Stomach (tissue), 9 donors: Measurements from ENCODE around the gene MICAL2. TPM values are rescaled to one million over a fixed set of nuclear protein-coding genes. Genes with fewer than 3 reads are reported as not detected.
A peak's percentile ranks its signal among the peaks of the same experiment; 100 is the strongest.

Experiments used
- DNase-seq, 2 donors: peaks; one replicate each; pipeline versions ENCODE4 v3.0.0 to v3.0.0-alpha.2; 2013 to 2019
- H3K27ac ChIP-seq, 5 donors: fragments of 200-600 bp in 4 of 5; sonication (generic) in 4 of 5; one replicate each; pipeline ENCODE4 v1.5.1; 2013 to 2019; ENCODE audit warnings: mild to moderate bottlenecking in 1 of 5, moderate library complexity in 1 of 5
- H3K27me3 ChIP-seq, 3 donors: fragments of 200-600 bp; sonication (generic); one replicate each; pipeline ENCODE4 v1.5.1; 2017 to 2019; ENCODE audit warnings: mixed run types in 1 of 3
- H3K36me3 ChIP-seq, 4 donors: fragments of 200-600 bp; sonication (generic); 1 replicate in 3 of 4; 2 replicates in 1 of 4; pipeline ENCODE4 v1.5.1; 2016 to 2019
- H3K4me1 ChIP-seq, 4 donors: fragments of 200-600 bp; sonication (generic); one replicate each; pipeline ENCODE4 v1.5.1; 2016 to 2019
- H3K4me3 ChIP-seq, 4 donors: fragments of 200-600 bp; sonication (generic) in 3 of 4; one replicate each; pipeline ENCODE4 v1.5.1; 2016 to 2019; ENCODE audit warnings: mild to moderate bottlenecking in 1 of 4
- H3K9me3 ChIP-seq, 4 donors: fragments of 200-600 bp; sonication (generic); one replicate each; pipeline ENCODE4 v1.5.1; 2016 to 2019
- CTCF ChIP-seq, 7 experiments: fragments of 450-650 bp in 4 of 7; fragments of 200-600 bp in 3 of 7; sonication (generic) in 3 of 7; IDR thresholded peaks; one replicate each; pipeline ENCODE4 v1.5.1; 2016 to 2019; ENCODE audit warnings: antibody characterized with exemption in 7 of 7, control low read depth in 2 of 7, mild to moderate bottlenecking in 1 of 7
- EP300 ChIP-seq: sonication (generic); formaldehyde crosslinking; IDR thresholded peaks from one replicate; pipeline ENCODE4 v1.6.1; 2017; ENCODE audit warnings: antibody characterized with exemption
- POLR2A ChIP-seq, 4 donors: fragments of 450-650 bp; IDR thresholded peaks; one replicate each; pipeline ENCODE4 v1.6.1; 2016; ENCODE audit warnings: antibody characterized with exemption in 4 of 4, control low read depth in 2 of 4, mild to moderate bottlenecking in 1 of 4, moderate library complexity in 1 of 4
- POLR2AphosphoS5 ChIP-seq, 3 donors: sonication (generic); formaldehyde crosslinking; IDR thresholded peaks; one replicate each; pipeline ENCODE4 v1.6.1; 2016; ENCODE audit warnings: antibody characterized with exemption in 3 of 3
- WGBS, 5 donors: extraction: QIAGEN DNeasy Blood & Tissue Kit in 3 of 5; methylation state at CpG; one replicate each; pipeline versions ENCODE4 v1.1.5 to v1.1.7; 2013 to 2018; 5-methylcytosine and 5-hydroxymethylcytosine counted together
- intact Hi-C: fragments of 100-400 bp; cut with DNase I; formaldehyde crosslinking; loops from one replicate; pipeline ENCODE4 v1.15.1; 2023; ENCODE audit warnings: low total_unique reads
- polyA plus RNA-seq, 3 donors: library from polyadenylated mRNA; stranded (reverse); fragments of 200-250 nt; gene quantifications; one replicate each; pipeline ENCODE4 v1.2.3, GENCODE V29; 2013
- total RNA-seq, 5 donors: library from RNA; depleted of rRNA; stranded (reverse); fragments of >200 nt; gene quantifications; one replicate each; pipeline versions ENCODE4 v1.1.0 to v1.2.3, GENCODE V29; 2014 to 2016
- donor health status: healthy with polysubstance abuse.
- donor health status: Bipolar disorder and iron deficiency.
- donor health status: healthy.

MICAL2 gene
- total and polyA plus RNA-seq, 8 donors, result 11.2 to 165 (median 83.3) TPM

GRCh38 chr11:12110714-12111548 lies 541 bp downstream of the MICAL2 start:
- TF ChIP-seq EP300, result no peak
- TF ChIP-seq CTCF (IDR thresholded peaks at IDR 0.05), result no peak
- no peak for TF ChIP-seq POLR2AphosphoS5 (IDR thresholded peaks at IDR 0.05)
- TF ChIP-seq POLR2A (IDR thresholded peaks at IDR 0.05), result no peak
- Histone ChIP-seq H3K4me3 (peak overlapping the region; percentile 79 to 91 (median 86)), H3K9me3 (no peaks in the 10 kb centered on the region), H3K27ac (peak overlapping the region; percentile 85 to 97 (median 93)), H3K27me3 (no peaks in the 10 kb centered on the region), H3K4me1 (peaks cover 21 to 51% (median 41%) of the 10 kb centered on the region in 4 donors), H3K36me3 (no peaks in the 10 kb centered on the region)
- intact Hi-C loops, result no loop called here
- peak in 1 of 2 donors; percentile 79 for DNase-seq
- WGBS, 5 donors, result 5 to 10% (median 6%) methylated on average over 21 to 67 of the region's 67 CpGs

- intact Hi-C loops, result no loop called here
- 49 to 58% (median 58%) methylated on average over 10 to 12 of the region's 12 CpGs for WGBS, 5 donors
- H3K4me3 ChIP-seq, result peak overlapping the region; percentile 79 to 91 (median 86)
- H3K27ac ChIP-seq, result peak overlapping the region in 4 of 5 donors; percentile 88 to 97 (median 94)
- peaks cover 21 to 56% (median 41%) of the 10 kb centered on the region in 4 donors for H3K4me1 ChIP-seq
- peaks cover 0 to 1% (median 0%) of the 10 kb centered on the region in 4 donors for H3K36me3 ChIP-seq
- no peak for DNase-seq
- no peaks in the 10 kb centered on the region for H3K27me3 ChIP-seq
- TF ChIP-seq POLR2A (IDR thresholded peaks at IDR 0.05) (no peak), EP300 (no peak), POLR2AphosphoS5 (IDR thresholded peaks at IDR 0.05) (no peak), CTCF (IDR thresholded peaks at IDR 0.05) (no peak)
- H3K9me3 ChIP-seq, result no peaks in the 10 kb centered on the region
These were observed 1.4 kb downstream of the MICAL2 start for GRCh38 chr11:12111549-12112520.

- Histone ChIP-seq H3K9me3 (no peaks in the 10 kb centered on the region), H3K36me3 (peaks cover 0 to 10% (median 0%) of the 10 kb centered on the region in 4 donors), H3K4me1 (peaks cover 30 to 66% (median 49%) of the 10 kb centered on the region in 4 donors), H3K27me3 (no peaks in the 10 kb centered on the region), H3K27ac (peak overlapping the region in 4 of 5 donors; percentile 88 to 97 (median 94)), H3K4me3 (peak overlapping the region in 2 of 4 donors; percentile 11 to 79)
- intact Hi-C loops, result no loop called here
- TF ChIP-seq CTCF (IDR thresholded peaks at IDR 0.05) (no peak), POLR2A (IDR thresholded peaks at IDR 0.05) (no peak), EP300 (no peak), POLR2AphosphoS5 (IDR thresholded peaks at IDR 0.05) (no peak)
- no peak for DNase-seq
- WGBS, 5 donors, result 80 to 97% (median 92%) methylated on average over 2 of the region's 2 CpGs
These were observed 2.4 kb downstream of the MICAL2 start for GRCh38 chr11:12112750-12113149.

GRCh38 chr11:12113294-12113693 lies 2.9 kb downstream of the MICAL2 start:
- peaks cover 0 to 10% (median 0%) of the 10 kb centered on the region in 4 donors for H3K36me3 ChIP-seq
- H3K27me3 ChIP-seq, result no peaks in the 10 kb centered on the region
- no peak for DNase-seq
- peak overlapping the region in 1 of 4 donors; percentile 79 for H3K4me3 ChIP-seq
- no peaks in the 10 kb centered on the region for H3K9me3 ChIP-seq
- no peak for TF ChIP-seq EP300
- TF ChIP-seq POLR2AphosphoS5 (IDR thresholded peaks at IDR 0.05), result no peak
- no peak for TF ChIP-seq CTCF (IDR thresholded peaks at IDR 0.05)
- TF ChIP-seq POLR2A (IDR thresholded peaks at IDR 0.05), result no peak
- WGBS, 5 donors, result 86 to 96% (median 90%) methylated on average over 8 of the region's 8 CpGs
- peak overlapping the region in 3 of 5 donors; percentile 88 to 97 (median 95) for H3K27ac ChIP-seq
- H3K4me1 ChIP-seq, result peaks cover 32 to 71% (median 51%) of the 10 kb centered on the region in 4 donors
- intact Hi-C loops, result no loop called here
